Neuronal stem cell (in vitro differentiated cells): ENCODE data around the gene WFIKKN1.

Experiments
- DNase-seq: peaks from one replicate; pipeline ENCODE4 v3.0.0-alpha.2; 2013; ENCODE audit warnings: low spot score
- H2AFZ ChIP-seq: one replicate; pipeline ENCODE4 v1.6.1; 2013; ENCODE audit warnings: mild to moderate bottlenecking, low read length, inconsistent platforms
- H2AK5ac ChIP-seq: 2 replicates; pipeline ENCODE4 v1.6.1; 2013; ENCODE audit warnings: low read depth, mild to moderate bottlenecking, inconsistent platforms, low read length, moderate library complexity, mixed read lengths
- H2BK120ac ChIP-seq: 2 replicates; pipeline ENCODE4 v1.6.1; 2013; ENCODE audit warnings: low read depth, mild to moderate bottlenecking, inconsistent platforms, low read length, moderate library complexity, mixed read lengths
- H2BK12ac ChIP-seq: one replicate; pipeline ENCODE4 v1.6.1; 2013; ENCODE audit warnings: low read length, inconsistent platforms
- H2BK15ac ChIP-seq: 2 replicates; pipeline ENCODE4 v1.6.1; 2013; ENCODE audit warnings: mild to moderate bottlenecking, low read length, inconsistent platforms, mixed read lengths
- H2BK5ac ChIP-seq: one replicate; pipeline ENCODE4 v1.6.1; 2013; ENCODE audit warnings: inconsistent platforms, mild to moderate bottlenecking, low read length, moderate library complexity
- H3K14ac ChIP-seq: one replicate; pipeline ENCODE4 v1.6.1; 2013; ENCODE audit warnings: low read length, inconsistent platforms
- H3K18ac ChIP-seq: 2 replicates; pipeline ENCODE4 v1.6.1; 2013; ENCODE audit warnings: low read length, inconsistent platforms
- H3K23ac ChIP-seq: 2 replicates; pipeline ENCODE4 v1.6.1; 2013; ENCODE audit warnings: low read depth, mild to moderate bottlenecking, mixed read lengths, low read length, inconsistent platforms; ENCODE audit not compliant: poor library complexity
- H3K27ac ChIP-seq: replicated peaks from 3 replicates; pipeline ENCODE4 v1.5.1; 2013; ENCODE audit warnings: low read length, inconsistent platforms
- H3K27me3 ChIP-seq, 3 experiments: 2 replicates each; pipeline ENCODE4 v1.6.1; 2013; ENCODE audit warnings: low read length in 3 of 3, mild to moderate bottlenecking in 2 of 3, inconsistent platforms in 1 of 3, low read depth in 1 of 3, mixed read lengths in 1 of 3, moderate library complexity in 1 of 3; ENCODE audit not compliant: control insufficient read depth in 3 of 3, insufficient read depth in 3 of 3
- H3K36me3 ChIP-seq, 2 donors: replicated peaks in 1 of 2; 2 replicates each; pipeline ENCODE4 v1.6.1; 2013; ENCODE audit warnings: low read length in 2 of 2; ENCODE audit not compliant: control insufficient read depth in 2 of 2, insufficient read depth in 2 of 2
- H3K4ac ChIP-seq: 2 replicates; pipeline ENCODE4 v1.6.1; 2013; ENCODE audit warnings: inconsistent platforms, mild to moderate bottlenecking, low read length, moderate library complexity
- H3K4me1 ChIP-seq, 2 donors: 1 replicate in 1 of 2; 2 replicates in 1 of 2; pipeline ENCODE4 v1.6.1; 2013; ENCODE audit warnings: low read length in 2 of 2, low read depth in 1 of 2; ENCODE audit not compliant: control insufficient read depth in 2 of 2, insufficient read depth in 1 of 2
- H3K4me2 ChIP-seq: one replicate; pipeline ENCODE4 v1.6.1; 2013; ENCODE audit warnings: mild to moderate bottlenecking, low read length, inconsistent platforms; ENCODE audit not compliant: insufficient read depth, poor library complexity, severe bottlenecking
- H3K4me3 ChIP-seq, 2 donors: 2 replicates each; pipeline ENCODE4 v1.5.1; 2013; ENCODE audit warnings: low read length in 2 of 2, mild to moderate bottlenecking in 2 of 2, inconsistent platforms in 1 of 2, moderate library complexity in 1 of 2
- H3K79me1 ChIP-seq: one replicate; pipeline ENCODE4 v1.6.1; 2013; ENCODE audit warnings: low read depth, mild to moderate bottlenecking, inconsistent platforms, low read length, moderate library complexity
- H3K9ac ChIP-seq: one replicate; pipeline ENCODE4 v1.6.1; 2013; ENCODE audit warnings: mild to moderate bottlenecking, low read depth, low read length, inconsistent platforms; ENCODE audit not compliant: poor library complexity
- H3K9me3 ChIP-seq, 2 donors: replicated peaks in 1 of 2; 2 replicates each; pipeline versions ENCODE3 to v1.6.1; 2013; ENCODE audit warnings: low read length in 2 of 2, mild to moderate bottlenecking in 2 of 2, inconsistent platforms in 1 of 2, low read depth in 1 of 2, mixed read lengths in 1 of 2, moderate library complexity in 1 of 2; ENCODE audit not compliant: control insufficient read depth in 2 of 2, insufficient read depth in 1 of 2
- H4K8ac ChIP-seq: one replicate; pipeline ENCODE4 v1.6.1; 2013; ENCODE audit warnings: low read depth, mild to moderate bottlenecking, inconsistent platforms, low read length, moderate library complexity
- H4K91ac ChIP-seq: one replicate; pipeline ENCODE4 v1.6.1; 2013; ENCODE audit warnings: low read length, low read depth, mild to moderate bottlenecking, inconsistent platforms; ENCODE audit not compliant: poor library complexity
- WGBS, 2 donors: extraction: QIAGEN DNeasy Blood & Tissue Kit; methylation state at CpG; one replicate each; pipeline ENCODE4 v1.1.7; 2013; ENCODE audit warnings: missing lambda C conversion rate in 2 of 2, mixed read lengths in 1 of 2; ENCODE audit not compliant: insufficient read length in 2 of 2, insufficient replicate concordance in 1 of 2; ENCODE audit errors: extremely low coverage in 2 of 2; 5-methylcytosine and 5-hydroxymethylcytosine counted together

Gene WFIKKN1

GRCh38 chr16:598823-599739, 31.7 kb upstream of the WFIKKN1 start:
- no peak overlapping the region for H2BK120ac ChIP-seq
- no peak overlapping the region for H3K4me2 ChIP-seq
- no peak overlapping the region for H2BK15ac ChIP-seq
- no peak overlapping the region for H3K14ac ChIP-seq
- no peak overlapping the region for H4K91ac ChIP-seq
- peaks cover 9% of the 10 kb centered on the region for H3K79me1 ChIP-seq
- H2AK5ac ChIP-seq: no peak overlapping the region
- no peaks in the 10 kb centered on the region for H3K27me3 ChIP-seq
- no peak overlapping the region for H2AFZ ChIP-seq
- no peak overlapping the region for H3K9ac ChIP-seq
- WGBS, 2 donors: no CpG with 5 or more reads among the region's 43 CpGs
- no peak overlapping the region for H3K27ac ChIP-seq
- no peak overlapping the region for H2BK12ac ChIP-seq
- no peak overlapping the region for H3K4me3 ChIP-seq
- peaks cover 5 to 6% of the 10 kb centered on the region in 2 donors for H3K9me3 ChIP-seq
- H3K36me3 ChIP-seq: peaks cover 4 to 47% of the 10 kb centered on the region in 2 donors
- no peak overlapping the region for H2BK5ac ChIP-seq
- peak overlapping the region; percentile 62 for H3K23ac ChIP-seq
- no peak for DNase-seq
- H3K4me1 ChIP-seq: no peaks in the 10 kb centered on the region
- peak overlapping the region; percentile 32 for H4K8ac ChIP-seq
- no peak overlapping the region for H3K4ac ChIP-seq
- H3K18ac ChIP-seq: no peak overlapping the region

- Histone ChIP-seq H3K9me3 (peaks cover 15 to 22% of the 10 kb centered on the region in 2 donors), H3K23ac (no peak overlapping the region), H3K4me1 (no peaks in the 10 kb centered on the region), H3K27me3 (no peaks in the 10 kb centered on the region), H3K4me3 (no peak overlapping the region), H3K9ac (no peak overlapping the region), H4K91ac (no peak overlapping the region), H2BK120ac (no peak overlapping the region), H3K36me3 (peaks cover 6 to 39% of the 10 kb centered on the region in 2 donors), H3K14ac (no peak overlapping the region), H4K8ac (no peak overlapping the region), H2BK5ac (no peak overlapping the region), H3K4ac (no peak overlapping the region), H3K18ac (no peak overlapping the region), H2AFZ (no peak overlapping the region), H3K27ac (no peak overlapping the region), H2BK15ac (no peak overlapping the region), H3K4me2 (no peak overlapping the region), H2BK12ac (no peak overlapping the region), H3K79me1 (peaks cover 12% of the 10 kb centered on the region), H2AK5ac (no peak overlapping the region)
- DNase-seq: no peak
- no CpG with 5 or more reads among the region's 7 CpGs for WGBS, 2 donors
Measured at GRCh38 chr16:600781-601180, 30.0 kb upstream of the WFIKKN1 start.

- Histone ChIP-seq H2BK120ac (no peak overlapping the region), H3K36me3 (peaks cover 6 to 15% of the 10 kb centered on the region in 2 donors), H2BK12ac (no peak overlapping the region), H3K4ac (no peak overlapping the region), H3K4me1 (no peaks in the 10 kb centered on the region), H3K23ac (no peak overlapping the region), H2BK15ac (no peak overlapping the region), H4K8ac (no peak overlapping the region), H3K4me2 (no peak overlapping the region), H2BK5ac (no peak overlapping the region), H3K18ac (no peak overlapping the region), H2AFZ (no peak overlapping the region), H3K14ac (no peak overlapping the region), H4K91ac (no peak overlapping the region), H3K27ac (no peak overlapping the region), H3K4me3 (no peak overlapping the region), H3K27me3 (no peaks in the 10 kb centered on the region), H2AK5ac (no peak overlapping the region), H3K9ac (no peak overlapping the region), H3K79me1 (peaks cover 12% of the 10 kb centered on the region), H3K9me3 (peaks cover 15 to 27% of the 10 kb centered on the region in 2 donors)
- DNase-seq: no peak
- no CpG with 5 or more reads among the region's 5 CpGs for WGBS, 2 donors
Measured at GRCh38 chr16:603933-604332, 26.9 kb upstream of the WFIKKN1 start.

- H3K9me3 ChIP-seq: peaks cover 11 to 24% of the 10 kb centered on the region in 2 donors
- peaks cover 10% of the 10 kb centered on the region for H3K79me1 ChIP-seq
- no peak overlapping the region for H2BK15ac ChIP-seq
- no CpG with 5 or more reads among the region's 22 CpGs for WGBS, 2 donors
- H3K4me1 ChIP-seq: no peaks in the 10 kb centered on the region
- H3K4ac ChIP-seq: no peak overlapping the region
- H3K27me3 ChIP-seq: no peaks in the 10 kb centered on the region
- no peak overlapping the region for H2AK5ac ChIP-seq
- no peak overlapping the region for H2BK120ac ChIP-seq
- H3K23ac ChIP-seq: peak overlapping the region; percentile 77
- no peak for DNase-seq
- no peak overlapping the region for H4K91ac ChIP-seq
- peak overlapping the region in 1 of 2 donors; percentile 11 for H3K4me3 ChIP-seq
- no peak overlapping the region for H2BK12ac ChIP-seq
- H3K36me3 ChIP-seq: peaks cover 0 to 2% of the 10 kb centered on the region in 2 donors
- H3K14ac ChIP-seq: no peak overlapping the region
- no peak overlapping the region for H3K18ac ChIP-seq
- no peak overlapping the region for H4K8ac ChIP-seq
- no peak overlapping the region for H2AFZ ChIP-seq
- H3K4me2 ChIP-seq: no peak overlapping the region
- H2BK5ac ChIP-seq: no peak overlapping the region
- no peak overlapping the region for H3K9ac ChIP-seq
- no peak overlapping the region for H3K27ac ChIP-seq
Measured at GRCh38 chr16:606656-607307, 24.0 kb upstream of the WFIKKN1 start.
